ENCODE data around the gene ATP8B4. TPM values are rescaled to one million over a fixed set of nuclear protein-coding genes. Genes with fewer than 3 reads are reported as not detected.

Gene ATP8B4
- total RNA-seq, 1 donor from 2014 or later: not detected

DNA sequence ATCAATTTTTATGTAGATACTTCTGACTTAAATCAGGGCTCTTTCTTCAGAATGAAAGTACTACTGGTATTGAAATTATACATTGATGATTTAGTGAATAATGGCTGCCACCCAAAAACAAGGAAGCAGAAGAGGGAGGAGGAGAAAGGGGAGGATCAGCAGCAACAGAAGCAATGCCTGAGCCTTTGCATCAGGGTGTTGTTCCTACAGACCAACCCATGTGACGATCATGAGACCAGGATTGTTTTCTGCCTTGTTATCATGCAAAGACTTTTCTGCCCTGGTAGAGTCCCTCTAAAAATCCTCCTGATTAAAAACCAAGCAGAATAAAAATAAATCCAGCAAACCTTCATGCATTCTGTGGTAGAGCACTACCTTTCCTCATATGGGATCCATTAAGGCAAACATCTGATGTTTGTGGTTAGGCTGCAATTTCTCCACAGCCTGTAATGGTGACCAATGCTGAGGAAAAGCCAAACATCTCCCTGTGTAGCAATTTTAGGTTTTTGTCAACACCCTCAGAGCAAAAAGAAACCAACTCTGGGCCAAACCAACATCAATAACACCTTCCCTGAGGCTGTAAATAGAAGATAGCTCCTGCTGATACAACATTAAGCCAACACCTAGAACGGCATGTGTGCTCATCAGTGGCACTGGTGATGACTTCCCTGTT is 191.7 kb downstream of the ATP8B4 start:
- no peaks in the 10 kb centered on the region for H3K4me1 Mint-ChIP-seq
- no peaks in the 10 kb centered on the region for H3K36me3 Mint-ChIP-seq (ENCODE audit: low read depth)
- DNase-seq (ENCODE audit: low read depth, low spot score): no peak
- no peak overlapping the region for H3K4me3 Mint-ChIP-seq
- TF ChIP-seq, protein P1, sequence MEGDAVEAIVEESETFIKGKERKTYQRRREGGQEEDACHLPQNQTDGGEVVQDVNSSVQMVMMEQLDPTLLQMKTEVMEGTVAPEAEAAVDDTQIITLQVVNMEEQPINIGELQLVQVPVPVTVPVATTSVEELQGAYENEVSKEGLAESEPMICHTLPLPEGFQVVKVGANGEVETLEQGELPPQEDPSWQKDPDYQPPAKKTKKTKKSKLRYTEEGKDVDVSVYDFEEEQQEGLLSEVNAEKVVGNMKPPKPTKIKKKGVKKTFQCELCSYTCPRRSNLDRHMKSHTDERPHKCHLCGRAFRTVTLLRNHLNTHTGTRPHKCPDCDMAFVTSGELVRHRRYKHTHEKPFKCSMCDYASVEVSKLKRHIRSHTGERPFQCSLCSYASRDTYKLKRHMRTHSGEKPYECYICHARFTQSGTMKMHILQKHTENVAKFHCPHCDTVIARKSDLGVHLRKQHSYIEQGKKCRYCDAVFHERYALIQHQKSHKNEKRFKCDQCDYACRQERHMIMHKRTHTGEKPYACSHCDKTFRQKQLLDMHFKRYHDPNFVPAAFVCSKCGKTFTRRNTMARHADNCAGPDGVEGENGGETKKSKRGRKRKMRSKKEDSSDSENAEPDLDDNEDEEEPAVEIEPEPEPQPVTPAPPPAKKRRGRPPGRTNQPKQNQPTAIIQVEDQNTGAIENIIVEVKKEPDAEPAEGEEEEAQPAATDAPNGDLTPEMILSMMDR (conservative IDR thresholded peaks at IDR 0.05): no peak
- H3K9me3 Mint-ChIP-seq: no peaks in the 10 kb centered on the region
- H3K27ac Mint-ChIP-seq (ENCODE audit: unreplicated experiment): no peak overlapping the region
- H3K27me3 Mint-ChIP-seq (ENCODE audit: low read depth): no peaks in the 10 kb centered on the region

- Mint-ChIP-seq H3K27me3 (ENCODE audit: low read depth) (no peaks in the 10 kb centered on the region), H3K4me3 (no peak overlapping the region), H3K9me3 (no peaks in the 10 kb centered on the region), H3K36me3 (ENCODE audit: low read depth) (no peaks in the 10 kb centered on the region), H3K4me1 (no peaks in the 10 kb centered on the region), H3K27ac (ENCODE audit: unreplicated experiment) (no peak overlapping the region)
- DNase-seq (ENCODE audit: low read depth, low spot score): no peak
- TF ChIP-seq, protein P1 (conservative IDR thresholded peaks at IDR 0.05): no peak
Measured at GRCh38 chr15:49926740-49927139, 192.3 kb downstream of the ATP8B4 start.

DNA sequence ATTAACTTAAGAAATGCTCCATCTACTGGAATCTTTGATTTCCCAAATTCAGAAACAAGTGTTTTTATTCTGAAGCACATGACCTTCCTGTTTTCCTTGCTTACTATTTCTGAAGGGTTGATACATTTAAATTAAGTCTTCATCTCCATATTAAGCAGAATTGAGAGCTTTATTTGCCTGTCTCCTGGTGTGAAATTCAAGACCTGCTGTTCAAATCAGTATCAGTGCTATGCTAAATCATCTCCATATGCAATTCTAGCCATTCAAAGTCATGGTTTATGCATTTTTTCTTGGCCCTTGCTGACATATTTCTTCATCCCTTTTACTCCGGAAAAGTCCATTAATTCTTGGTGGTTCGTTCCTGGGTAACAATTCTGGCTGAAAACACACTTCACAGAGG is 195.4 kb downstream of the ATP8B4 start:
- Mint-ChIP-seq H3K9me3 (no peaks in the 10 kb centered on the region), H3K27me3 (ENCODE audit: low read depth) (no peaks in the 10 kb centered on the region), H3K4me3 (no peak overlapping the region), H3K4me1 (no peaks in the 10 kb centered on the region), H3K36me3 (ENCODE audit: low read depth) (no peaks in the 10 kb centered on the region), H3K27ac (ENCODE audit: unreplicated experiment) (no peak overlapping the region)
- TF ChIP-seq, protein P1 (conservative IDR thresholded peaks at IDR 0.05): no peak
- DNase-seq (ENCODE audit: low read depth, low spot score): no peak

GRCh38 chr15:49919034-49919433 is 200.0 kb downstream of the ATP8B4 start:
- H3K36me3 Mint-ChIP-seq (ENCODE audit: low read depth): no peaks in the 10 kb centered on the region
- no peak overlapping the region for H3K27ac Mint-ChIP-seq (ENCODE audit: unreplicated experiment)
- TF ChIP-seq, protein P1 (conservative IDR thresholded peaks at IDR 0.05): no peak
- DNase-seq (ENCODE audit: low read depth, low spot score): no peak
- H3K4me3 Mint-ChIP-seq: no peak overlapping the region
- no peaks in the 10 kb centered on the region for H3K4me1 Mint-ChIP-seq
- H3K27me3 Mint-ChIP-seq (ENCODE audit: low read depth): no peaks in the 10 kb centered on the region
- peaks cover 7% of the 10 kb centered on the region for H3K9me3 Mint-ChIP-seq

DNA sequence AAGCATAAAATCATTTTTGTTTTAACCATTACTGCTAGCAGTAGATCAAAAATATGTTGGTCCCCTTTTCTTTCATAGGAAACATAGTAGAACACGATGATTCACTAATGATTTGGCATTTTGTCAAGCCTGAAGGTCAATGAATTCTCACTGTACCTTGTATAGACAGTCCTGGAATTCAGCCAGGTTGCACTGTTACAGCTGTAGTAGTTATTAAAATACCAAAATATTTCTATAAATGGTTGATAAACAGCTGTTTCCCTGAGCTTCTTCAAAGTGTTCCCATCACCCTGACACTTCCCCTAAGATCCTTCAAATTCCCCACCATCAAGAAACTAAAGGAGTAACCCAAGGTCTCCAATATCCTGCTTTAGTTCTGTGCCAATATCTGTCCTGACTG is 200.9 kb downstream of the ATP8B4 start:
- Mint-ChIP-seq H3K27me3 (ENCODE audit: low read depth) (no peaks in the 10 kb centered on the region), H3K9me3 (peaks cover 7% of the 10 kb centered on the region), H3K4me3 (no peak overlapping the region), H3K27ac (ENCODE audit: unreplicated experiment) (no peak overlapping the region), H3K36me3 (ENCODE audit: low read depth) (no peaks in the 10 kb centered on the region), H3K4me1 (no peaks in the 10 kb centered on the region)
- TF ChIP-seq, protein P1 (conservative IDR thresholded peaks at IDR 0.05): no peak
- DNase-seq (ENCODE audit: low read depth, low spot score): no peak

All from neural crest cell (in vitro differentiated cells).